ENCODE data around the gene LRRC3. TPM values are rescaled to one million over a fixed set of nuclear protein-coding genes. Genes with fewer than 3 reads are reported as not detected.

Gene LRRC3
- total RNA-seq, 1 experiment from 2014 or later = 4.7 TPM

DNA sequence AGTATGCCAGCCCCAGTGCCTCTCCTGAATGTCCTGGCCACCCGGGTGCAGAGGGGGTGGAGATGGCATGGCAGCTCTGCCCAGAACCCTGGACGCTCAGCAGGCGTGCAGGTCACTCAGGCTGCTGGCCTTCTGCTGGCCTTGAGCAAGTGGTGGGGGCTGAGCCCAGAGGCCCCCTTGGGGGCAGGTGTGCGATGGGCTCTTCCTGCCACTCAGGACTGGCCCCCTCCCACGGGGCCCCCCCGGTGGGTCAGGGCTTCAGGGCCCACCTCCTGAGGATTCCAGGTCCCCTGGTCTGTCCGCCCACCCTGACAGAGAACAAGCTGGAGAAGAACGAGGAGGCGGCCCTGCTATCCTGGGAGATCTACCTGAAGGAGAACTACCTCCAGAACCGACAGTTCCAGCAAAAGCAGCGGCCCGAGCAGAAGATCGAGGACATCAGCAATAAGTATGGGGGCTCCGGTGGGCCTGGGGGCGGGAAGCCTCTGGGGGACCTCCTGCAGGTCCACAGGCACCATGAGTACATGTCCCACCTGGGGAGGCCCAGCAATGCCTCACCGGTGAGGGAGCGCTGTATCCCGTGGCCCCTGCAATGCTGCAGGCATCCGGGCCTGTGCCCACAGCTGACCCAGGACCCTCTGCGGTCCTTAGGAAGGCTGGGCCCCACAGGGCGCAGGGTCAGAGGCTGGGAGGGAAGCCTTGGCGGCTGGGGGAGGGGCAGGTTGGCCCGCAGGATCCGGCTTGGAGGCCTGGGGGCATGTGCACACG lies 37.0 kb upstream of the LRRC3 start:
- no peaks in the 10 kb centered on the region; the same call in 1 of the 2 replicates for H3K9me3 ChIP-seq
- no peaks in the 10 kb centered on the region for H3K4me1 Mint-ChIP-seq (ENCODE audit: low read depth, unreplicated experiment)
- H3K27me3 ChIP-seq (replicated peaks; ENCODE audit: control insufficient read depth, insufficient read depth, low read length) = no peaks in the 10 kb centered on the region
- ChIA-PET POLR2A (no interaction called here), CTCF (no interaction called here)
- peak in 1 of 2 experiments; percentile 22 for DNase-seq
- no peaks in the 10 kb centered on the region for H3K4me1 ChIP-seq
- H3K27me3 Mint-ChIP-seq (ENCODE audit: insufficient read depth, unreplicated experiment) = no peaks in the 10 kb centered on the region
- no peak overlapping the region for H3K27ac Mint-ChIP-seq (ENCODE audit: unreplicated experiment)
- no peaks in the 10 kb centered on the region for H3K36me3 Mint-ChIP-seq (ENCODE audit: insufficient read depth, unreplicated experiment)
- no peak overlapping the region for H3K4me3 ChIP-seq (ENCODE audit: low read depth, low read length)
- BruUV-seq (replicated peaks) = no TSS peak
- no peaks in the 10 kb centered on the region for H3K36me3 ChIP-seq (ENCODE audit: control insufficient read depth, insufficient read depth, low read length)
- H3K9me3 Mint-ChIP-seq (ENCODE audit: unreplicated experiment) = peaks cover 12% of the 10 kb centered on the region
- intact Hi-C loops (cut with micrococcal nuclease; ENCODE audit: unreplicated experiment) = no loop called here
- TF ChIP-seq, protein P1, sequence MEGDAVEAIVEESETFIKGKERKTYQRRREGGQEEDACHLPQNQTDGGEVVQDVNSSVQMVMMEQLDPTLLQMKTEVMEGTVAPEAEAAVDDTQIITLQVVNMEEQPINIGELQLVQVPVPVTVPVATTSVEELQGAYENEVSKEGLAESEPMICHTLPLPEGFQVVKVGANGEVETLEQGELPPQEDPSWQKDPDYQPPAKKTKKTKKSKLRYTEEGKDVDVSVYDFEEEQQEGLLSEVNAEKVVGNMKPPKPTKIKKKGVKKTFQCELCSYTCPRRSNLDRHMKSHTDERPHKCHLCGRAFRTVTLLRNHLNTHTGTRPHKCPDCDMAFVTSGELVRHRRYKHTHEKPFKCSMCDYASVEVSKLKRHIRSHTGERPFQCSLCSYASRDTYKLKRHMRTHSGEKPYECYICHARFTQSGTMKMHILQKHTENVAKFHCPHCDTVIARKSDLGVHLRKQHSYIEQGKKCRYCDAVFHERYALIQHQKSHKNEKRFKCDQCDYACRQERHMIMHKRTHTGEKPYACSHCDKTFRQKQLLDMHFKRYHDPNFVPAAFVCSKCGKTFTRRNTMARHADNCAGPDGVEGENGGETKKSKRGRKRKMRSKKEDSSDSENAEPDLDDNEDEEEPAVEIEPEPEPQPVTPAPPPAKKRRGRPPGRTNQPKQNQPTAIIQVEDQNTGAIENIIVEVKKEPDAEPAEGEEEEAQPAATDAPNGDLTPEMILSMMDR (IDR thresholded peaks at IDR 0.05; ENCODE audit: insufficient read depth in 1 of 2, low read depth in 1 of 2, low read length in 1 of 2, severe bottlenecking in 1 of 2, unreplicated experiment in 1 of 2) = no peak
- H3K4me3 Mint-ChIP-seq (ENCODE audit: unreplicated experiment) = no peak overlapping the region

DNA sequence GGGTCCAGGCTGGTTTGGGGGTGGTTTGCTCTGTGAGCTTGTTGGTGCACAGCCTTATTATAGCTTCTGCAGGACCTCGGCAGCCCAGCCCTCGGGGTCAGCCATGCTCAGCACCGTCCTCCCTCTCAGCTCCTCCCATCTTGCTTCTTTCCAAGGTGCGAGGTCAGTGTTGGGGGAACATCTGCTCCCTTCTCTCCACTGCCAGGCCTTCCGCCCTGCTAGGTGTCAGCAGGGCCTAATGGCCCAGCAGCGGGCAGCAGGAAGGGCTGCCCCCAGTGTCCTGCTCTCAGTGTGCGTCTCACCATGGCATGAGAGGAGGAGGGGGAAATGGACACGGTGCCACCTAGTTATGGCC lies 36.5 kb upstream of the LRRC3 start:
- intact Hi-C loops (cut with micrococcal nuclease; ENCODE audit: unreplicated experiment) = no loop called here
- H3K27me3 Mint-ChIP-seq (ENCODE audit: insufficient read depth, unreplicated experiment) = no peaks in the 10 kb centered on the region
- Histone ChIP-seq H3K9me3 (no peaks in the 10 kb centered on the region; the same call in 1 of the 2 replicates), H3K27me3 (replicated peaks; ENCODE audit: control insufficient read depth, insufficient read depth, low read length) (no peaks in the 10 kb centered on the region), H3K4me3 (ENCODE audit: low read depth, low read length) (no peak overlapping the region), H3K36me3 (ENCODE audit: control insufficient read depth, insufficient read depth, low read length) (no peaks in the 10 kb centered on the region), H3K4me1 (no peaks in the 10 kb centered on the region)
- no peaks in the 10 kb centered on the region for H3K4me1 Mint-ChIP-seq (ENCODE audit: low read depth, unreplicated experiment)
- TF ChIP-seq, protein P1 (IDR thresholded peaks at IDR 0.05; ENCODE audit: insufficient read depth in 1 of 2, low read depth in 1 of 2, low read length in 1 of 2, severe bottlenecking in 1 of 2, unreplicated experiment in 1 of 2) = no peak
- H3K9me3 Mint-ChIP-seq (ENCODE audit: unreplicated experiment) = peaks cover 12% of the 10 kb centered on the region
- H3K4me3 Mint-ChIP-seq (ENCODE audit: unreplicated experiment) = no peak overlapping the region
- no peak overlapping the region for H3K27ac Mint-ChIP-seq (ENCODE audit: unreplicated experiment)
- H3K36me3 Mint-ChIP-seq (ENCODE audit: insufficient read depth, unreplicated experiment) = no peaks in the 10 kb centered on the region
- no peak for DNase-seq
- CTCF ChIA-PET = no interaction called here
- POLR2A ChIA-PET = no interaction called here
- no TSS peak for BruUV-seq (replicated peaks)

DNA sequence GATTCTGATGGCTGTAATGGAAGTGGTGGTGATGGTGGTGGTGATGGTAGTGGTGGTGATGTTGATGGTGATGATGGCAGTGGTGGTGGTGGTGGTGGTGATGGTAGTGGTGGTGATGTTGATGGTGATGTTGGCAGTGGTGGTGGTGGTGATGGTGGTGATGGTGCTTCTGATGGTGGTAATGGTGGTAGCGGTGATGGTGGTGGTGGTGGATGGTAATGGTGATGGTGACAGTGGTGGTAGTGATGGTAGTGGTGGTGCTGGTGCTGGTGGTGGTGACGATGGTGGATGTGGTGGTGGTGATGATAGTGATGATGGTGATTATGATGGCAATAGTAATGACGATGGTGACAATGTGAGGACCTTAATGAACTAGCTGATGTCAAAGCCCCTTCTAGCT lies 35.6 kb upstream of the LRRC3 start:
- Mint-ChIP-seq H3K9me3 (ENCODE audit: unreplicated experiment) (peaks cover 12% of the 10 kb centered on the region), H3K4me1 (ENCODE audit: low read depth, unreplicated experiment) (no peaks in the 10 kb centered on the region), H3K36me3 (ENCODE audit: insufficient read depth, unreplicated experiment) (no peaks in the 10 kb centered on the region), H3K4me3 (ENCODE audit: unreplicated experiment) (no peak overlapping the region), H3K27ac (ENCODE audit: unreplicated experiment) (no peak overlapping the region), H3K27me3 (ENCODE audit: insufficient read depth, unreplicated experiment) (no peaks in the 10 kb centered on the region)
- intact Hi-C loops (cut with micrococcal nuclease; ENCODE audit: unreplicated experiment) = no loop called here
- ChIA-PET CTCF (no interaction called here), POLR2A (no interaction called here)
- DNase-seq = no peak
- Histone ChIP-seq H3K27me3 (replicated peaks; ENCODE audit: control insufficient read depth, insufficient read depth, low read length) (no peaks in the 10 kb centered on the region), H3K4me1 (no peaks in the 10 kb centered on the region), H3K4me3 (ENCODE audit: low read depth, low read length) (no peak overlapping the region), H3K9me3 (no peaks in the 10 kb centered on the region; the same call in 1 of the 2 replicates), H3K36me3 (ENCODE audit: control insufficient read depth, insufficient read depth, low read length) (no peaks in the 10 kb centered on the region)
- TF ChIP-seq, protein P1 (IDR thresholded peaks at IDR 0.05; ENCODE audit: insufficient read depth in 1 of 2, low read depth in 1 of 2, low read length in 1 of 2, severe bottlenecking in 1 of 2, unreplicated experiment in 1 of 2) = no peak
- no TSS peak for BruUV-seq (replicated peaks)
